ENCODE results near the gene RPRD2.

Gene RPRD2

GRCh38 chr1:150514913-150515327 is 151.0 kb downstream of the RPRD2 start:
- no peak for DNase-seq (ENCODE audit: low spot score)

- peak; percentile 97 for DNase-seq (ENCODE audit: low spot score)
Observed at GRCh38 chr1:150515328-150516049, 151.5 kb downstream of the RPRD2 start, which contains the start of gene FALEC. Gene FALEC, plus strand, starts transcription at chr1:150515752.

- peak; percentile 24 for DNase-seq (ENCODE audit: low spot score)
Observed at GRCh38 chr1:150516050-150516591, 152.2 kb downstream of the RPRD2 start.

GRCh38 chr1:150516616-150517015 is 152.7 kb downstream of the RPRD2 start:
- no peak for DNase-seq (ENCODE audit: low spot score)

GRCh38 chr1:150521196-150521968 is 157.4 kb downstream of the RPRD2 start:
- DNase-seq (ENCODE audit: low spot score) = no peak

GRCh38 chr1:150525348-150525747 is 161.4 kb downstream of the RPRD2 start:
- no peak for DNase-seq (ENCODE audit: low spot score)

Data from putamen (tissue), 1 donor.